ENCODE measurements around the gene TULP4.

GRCh38 chr6:158445426-158446085 lies 133.3 kb downstream of the TULP4 start:
- no peak for TF ChIP-seq EZH2 (IDR thresholded peaks at IDR 0.05; ENCODE audit: borderline replicate concordance, low read depth, low read length, poor library complexity, severe bottlenecking)
- TF ChIP-seq, protein P1, sequence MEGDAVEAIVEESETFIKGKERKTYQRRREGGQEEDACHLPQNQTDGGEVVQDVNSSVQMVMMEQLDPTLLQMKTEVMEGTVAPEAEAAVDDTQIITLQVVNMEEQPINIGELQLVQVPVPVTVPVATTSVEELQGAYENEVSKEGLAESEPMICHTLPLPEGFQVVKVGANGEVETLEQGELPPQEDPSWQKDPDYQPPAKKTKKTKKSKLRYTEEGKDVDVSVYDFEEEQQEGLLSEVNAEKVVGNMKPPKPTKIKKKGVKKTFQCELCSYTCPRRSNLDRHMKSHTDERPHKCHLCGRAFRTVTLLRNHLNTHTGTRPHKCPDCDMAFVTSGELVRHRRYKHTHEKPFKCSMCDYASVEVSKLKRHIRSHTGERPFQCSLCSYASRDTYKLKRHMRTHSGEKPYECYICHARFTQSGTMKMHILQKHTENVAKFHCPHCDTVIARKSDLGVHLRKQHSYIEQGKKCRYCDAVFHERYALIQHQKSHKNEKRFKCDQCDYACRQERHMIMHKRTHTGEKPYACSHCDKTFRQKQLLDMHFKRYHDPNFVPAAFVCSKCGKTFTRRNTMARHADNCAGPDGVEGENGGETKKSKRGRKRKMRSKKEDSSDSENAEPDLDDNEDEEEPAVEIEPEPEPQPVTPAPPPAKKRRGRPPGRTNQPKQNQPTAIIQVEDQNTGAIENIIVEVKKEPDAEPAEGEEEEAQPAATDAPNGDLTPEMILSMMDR (conservative IDR thresholded peaks at IDR 0.05; ENCODE audit: low read depth, low read length) = no peak

All from A673 (cell line).